HG03135 (cell line): ENCODE measurements around the gene GPD1.
"Not testable (repeated sequence)": the region's sequence is repeated elsewhere in the genome, so short reads cannot be mapped to it uniquely, and the experiment has no call there.

Source experiments
- ATAC-seq: cut with Tn5 transposase; IDR thresholded peaks from one replicate; pipeline ENCODE4 v1.9.1; 2021; ENCODE audit warnings: mild to moderate bottlenecking, moderate library complexity; ENCODE audit not compliant: unreplicated experiment

The GPD1 gene

GRCh38 chr12:50073206-50073605 is 30.6 kb upstream of the GPD1 start:
- no peak for ATAC-seq

- ATAC-seq: no peak
These were observed 30.1 kb upstream of the GPD1 start for GRCh38 chr12:50073712-50074111.

GRCh38 chr12:50074936-50075807 is 28.6 kb upstream of the GPD1 start:
- ATAC-seq: peak; percentile 66

GRCh38 chr12:50075808-50076170 is 28.0 kb upstream of the GPD1 start:
- no peak for ATAC-seq

- ATAC-seq: no peak
These were observed 26.7 kb upstream of the GPD1 start for GRCh38 chr12:50077099-50077498.

- ATAC-seq: no peak
These were observed 25.5 kb upstream of the GPD1 start for GRCh38 chr12:50078281-50078680.

GRCh38 chr12:50079771-50080170 is 24.0 kb upstream of the GPD1 start:
- no peak for ATAC-seq

- ATAC-seq: no peak
These were observed 22.6 kb upstream of the GPD1 start for GRCh38 chr12:50081096-50081808.

- no peak for ATAC-seq
These were observed 21.2 kb upstream of the GPD1 start for GRCh38 chr12:50082644-50083043.

- no peak for ATAC-seq
These were observed 20.5 kb upstream of the GPD1 start for GRCh38 chr12:50083301-50083700.

GRCh38 chr12:50084409-50084774 is 19.4 kb upstream of the GPD1 start:
- not testable (repeated sequence) for ATAC-seq

- ATAC-seq: peak; percentile 70
These were observed 18.8 kb upstream of the GPD1 start, which contains the start of gene SMARCD1 for GRCh38 chr12:50084775-50085614. SMARCD1 (plus strand) TSS chr12:50085342; CDS start chr12:50085370, 28 bp downstream.

GRCh38 chr12:50085615-50086072 is 18.2 kb upstream of the GPD1 start:
- no peak for ATAC-seq

- ATAC-seq: no peak
These were observed 17.7 kb upstream of the GPD1 start for GRCh38 chr12:50086148-50086547.

- ATAC-seq: no peak
These were observed 16.7 kb upstream of the GPD1 start for GRCh38 chr12:50087151-50087550.

GRCh38 chr12:50087995-50088394 is 15.8 kb upstream of the GPD1 start:
- ATAC-seq: no peak

GRCh38 chr12:50088577-50089335 is 15.1 kb upstream of the GPD1 start:
- ATAC-seq: no peak

GRCh38 chr12:50089730-50090129 is 14.1 kb upstream of the GPD1 start:
- no peak for ATAC-seq

- no peak for ATAC-seq
These were observed 13.4 kb upstream of the GPD1 start for GRCh38 chr12:50090391-50090790.

- no peak for ATAC-seq
These were observed 5.9 kb upstream of the GPD1 start for GRCh38 chr12:50097952-50098351.
